Lower leg skin (tissue), 4 donors: ENCODE results near the gene FHL2. TPM values are rescaled to one million over a fixed set of nuclear protein-coding genes. Genes with fewer than 3 reads are reported as not detected.

Experiments
- DNase-seq, 2 donors: peaks; one replicate each; pipeline ENCODE4 v3.0.0-alpha.2; 2019; ENCODE audit warnings: low spot score in 2 of 2
- H3K4me3 ChIP-seq: fragments of 200-600 bp; sonication (generic); 2 replicates; pipeline ENCODE4 v1.5.1; 2017; ENCODE audit warnings: mild to moderate bottlenecking, low read depth; ENCODE audit not compliant: poor library complexity, severe bottlenecking
- CTCF ChIP-seq, 3 donors: fragments of 450-650 bp; IDR thresholded peaks; one replicate each; pipeline ENCODE4 v1.5.1; 2016; ENCODE audit warnings: antibody characterized with exemption in 3 of 3, mild to moderate bottlenecking in 3 of 3, moderate library complexity in 2 of 3
- POLR2A ChIP-seq, 2 donors: fragments of 450-650 bp; IDR thresholded peaks; one replicate each; pipeline ENCODE4 v1.6.1; 2016 to 2017; ENCODE audit warnings: antibody characterized with exemption in 2 of 2, mild to moderate bottlenecking in 1 of 2, moderate library complexity in 1 of 2
- whole genome bisulfite sequencing, 2 donors: methylation state at CpG; one replicate each; pipeline ENCODE4 v1.1.5; 2018; 5-methylcytosine and 5-hydroxymethylcytosine counted together
- intact Hi-C: fragments of 100-400 bp; cut with DNase I; formaldehyde crosslinking; loops from one replicate; pipeline ENCODE4 v1.15.0; 2023; ENCODE audit warnings: low total_unique reads
- total RNA-seq, 4 donors: library from RNA; depleted of rRNA; stranded (reverse); fragments of >200 nt; gene quantifications; one replicate each; pipeline ENCODE4 v1.1.0, GENCODE V29; 2016

FHL2 gene
- total RNA-seq, 4 donors from 2014 or later: 48.3 to 67.3 (median 49.3) TPM

GRCh38 chr2:105378921-105379383 lies 19.9 kb downstream of the FHL2 start:
- no peak for TF ChIP-seq POLR2A (IDR thresholded peaks at IDR 0.05)
- no peak for TF ChIP-seq CTCF (IDR thresholded peaks at IDR 0.05)
- DNase-seq: peak in 1 of 2 donors; percentile 67
- WGBS, 2 donors: 79 to 84% methylated on average over 4 of the region's 4 CpGs
- intact Hi-C loops: no loop called here
- no peak overlapping the region for H3K4me3 ChIP-seq

- H3K4me3 ChIP-seq: no peak overlapping the region
- peak in 1 of 2 donors; percentile 59 for DNase-seq
- TF ChIP-seq POLR2A (IDR thresholded peaks at IDR 0.05) (no peak), CTCF (IDR thresholded peaks at IDR 0.05) (no peak)
- intact Hi-C loops: no loop called here
- WGBS, 2 donors: 72 to 77% methylated on average over 12 of the region's 12 CpGs
Observed at GRCh38 chr2:105378276-105378840, 20.5 kb downstream of the FHL2 start.

- no peak overlapping the region for H3K4me3 ChIP-seq
- no peak for DNase-seq
- intact Hi-C loops: no loop called here
- WGBS, 2 donors: 52 to 61% methylated on average over 3 of the region's 3 CpGs
- TF ChIP-seq POLR2A (IDR thresholded peaks at IDR 0.05): no peak
- no peak for TF ChIP-seq CTCF (IDR thresholded peaks at IDR 0.05)
Observed at GRCh38 chr2:105377871-105378270, 21.0 kb downstream of the FHL2 start.

GRCh38 chr2:105376789-105377240 lies 22.0 kb downstream of the FHL2 start:
- TF ChIP-seq POLR2A (IDR thresholded peaks at IDR 0.05): no peak
- no peak for TF ChIP-seq CTCF (IDR thresholded peaks at IDR 0.05)
- WGBS, 2 donors: 57 to 66% methylated on average over 5 of the region's 5 CpGs
- intact Hi-C loops: no loop called here
- DNase-seq: peak in 1 of 2 donors; percentile 15
- no peak overlapping the region for H3K4me3 ChIP-seq

GRCh38 chr2:105376010-105376409 lies 22.8 kb downstream of the FHL2 start:
- WGBS, 2 donors: 52 to 58% methylated on average over 11 of the region's 11 CpGs
- peak in 1 of 2 donors; percentile 62 for DNase-seq
- intact Hi-C loops: no loop called here
- TF ChIP-seq POLR2A (IDR thresholded peaks at IDR 0.05) (no peak), CTCF (IDR thresholded peaks at IDR 0.05) (no peak)
- H3K4me3 ChIP-seq: no peak overlapping the region
